GM19324 (cell line): ENCODE measurements around the gene SHMT1.
"Not testable (repeated sequence)": the region's sequence is repeated elsewhere in the genome, so short reads cannot be mapped to it uniquely, and the experiment has no call there.

Experiments
- ATAC-seq: cut with Tn5 transposase; IDR thresholded peaks from one replicate; pipeline ENCODE4 v1.9.1; 2021; ENCODE audit warnings: mild to moderate bottlenecking, moderate library complexity; ENCODE audit not compliant: unreplicated experiment, low FRiP score

The SHMT1 gene

GRCh38 chr17:18303206-18303605 lies 60.1 kb downstream of the SHMT1 start:
- ATAC-seq, result not testable (repeated sequence)

DNA sequence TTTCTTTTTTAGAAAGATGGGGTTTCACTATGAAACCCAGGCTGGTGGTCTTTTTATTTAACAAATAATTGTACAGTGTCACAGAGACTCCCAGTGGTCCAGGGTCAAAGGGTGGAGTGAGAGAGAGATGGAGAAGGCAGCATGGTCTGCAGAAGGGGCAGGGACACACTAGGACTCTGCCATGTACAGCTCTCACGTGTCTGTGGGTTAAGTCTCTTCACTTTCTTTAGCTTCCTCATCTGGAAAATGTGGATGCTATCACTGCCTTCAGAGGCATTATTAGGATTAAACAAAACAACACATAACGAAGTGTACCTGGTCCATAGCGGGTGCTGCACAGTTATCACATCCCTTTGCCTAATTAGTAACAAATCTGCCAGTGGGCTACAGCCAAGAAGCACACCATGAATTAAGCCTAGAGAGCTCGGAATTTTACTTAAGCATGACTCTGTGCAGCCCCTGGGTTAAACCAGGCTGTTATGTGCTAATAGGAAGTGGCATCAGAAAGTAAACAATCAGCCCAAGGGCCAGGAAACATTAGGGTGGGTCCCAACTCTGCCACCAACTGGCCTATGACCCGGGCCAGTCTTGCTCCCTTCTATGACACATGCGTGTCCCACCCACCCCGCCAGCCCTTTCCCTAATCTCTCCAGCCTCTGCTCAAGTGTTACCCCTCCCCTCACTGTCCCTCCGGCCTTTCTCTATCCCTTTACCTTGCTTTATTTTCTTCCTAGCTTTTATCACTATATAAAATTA lies 62.4 kb downstream of the SHMT1 start:
- ATAC-seq, result no peak

DNA sequence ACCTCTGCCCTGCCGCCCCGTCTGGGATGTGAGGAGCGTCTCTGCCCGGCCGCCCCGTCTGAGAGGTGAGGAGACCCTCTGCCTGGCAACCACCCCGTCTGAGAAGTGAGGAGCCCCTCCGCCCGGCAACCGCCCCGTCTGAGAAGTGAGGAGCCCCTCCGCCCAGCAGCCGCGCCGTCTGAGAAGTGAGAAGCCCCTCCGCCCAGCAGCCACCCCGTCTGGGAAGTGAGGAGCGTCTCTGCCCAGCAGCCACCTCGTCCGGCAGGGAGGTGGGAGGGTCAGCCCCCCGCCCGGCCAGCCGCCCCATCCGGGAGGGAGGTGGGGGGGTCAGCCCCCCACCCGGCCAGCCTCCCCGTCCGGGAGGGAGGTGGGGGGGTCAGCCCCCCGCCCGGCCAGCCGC lies 65.3 kb downstream of the SHMT1 start:
- ATAC-seq, result not testable (repeated sequence)

GRCh38 chr17:18291718-18292540 lies 71.4 kb downstream of the SHMT1 start:
- ATAC-seq, result no peak

DNA sequence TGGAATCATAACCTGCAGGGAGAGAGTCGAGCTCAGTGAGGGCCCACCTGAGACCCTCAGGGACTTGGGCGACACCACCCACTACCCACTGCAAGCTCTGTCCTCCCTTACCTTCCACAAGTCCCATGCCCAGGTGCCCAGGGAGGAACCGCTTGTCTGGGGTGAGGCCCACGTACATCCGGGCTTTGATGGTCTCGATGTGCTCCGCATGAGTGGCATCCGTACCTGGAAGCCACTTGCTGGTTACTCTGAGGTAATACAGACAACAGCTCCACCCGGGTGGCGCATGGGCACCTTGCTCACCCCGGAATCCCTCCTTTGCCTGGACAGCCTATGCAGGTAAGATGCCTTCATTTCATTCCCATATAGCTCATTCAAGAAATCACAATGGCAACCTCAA lies 78.1 kb downstream of the SHMT1 start:
- no peak for ATAC-seq

DNA sequence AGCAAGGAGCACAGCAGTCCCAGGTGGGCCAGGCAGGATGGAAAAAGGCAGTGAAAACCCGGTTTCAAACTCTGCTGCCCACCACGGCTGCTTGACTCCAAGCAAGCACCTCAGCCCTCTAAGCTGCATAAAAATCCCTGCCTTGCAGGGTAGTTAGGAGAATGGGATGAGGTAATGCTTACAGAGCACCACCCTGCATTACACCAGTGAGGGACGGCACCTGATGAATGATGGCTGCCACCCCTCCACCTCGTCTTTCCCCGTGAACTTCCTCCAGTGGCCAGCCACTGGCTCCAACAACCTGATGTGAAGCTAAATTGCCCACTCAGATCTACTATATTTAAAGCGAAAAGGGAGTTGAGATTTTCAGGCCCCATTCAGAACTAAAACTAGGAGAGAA lies 81.6 kb downstream of the SHMT1 start:
- ATAC-seq, result no peak

- ATAC-seq, result no peak
These were observed 82.5 kb downstream of the SHMT1 start for GRCh38 chr17:18280766-18281371.

DNA sequence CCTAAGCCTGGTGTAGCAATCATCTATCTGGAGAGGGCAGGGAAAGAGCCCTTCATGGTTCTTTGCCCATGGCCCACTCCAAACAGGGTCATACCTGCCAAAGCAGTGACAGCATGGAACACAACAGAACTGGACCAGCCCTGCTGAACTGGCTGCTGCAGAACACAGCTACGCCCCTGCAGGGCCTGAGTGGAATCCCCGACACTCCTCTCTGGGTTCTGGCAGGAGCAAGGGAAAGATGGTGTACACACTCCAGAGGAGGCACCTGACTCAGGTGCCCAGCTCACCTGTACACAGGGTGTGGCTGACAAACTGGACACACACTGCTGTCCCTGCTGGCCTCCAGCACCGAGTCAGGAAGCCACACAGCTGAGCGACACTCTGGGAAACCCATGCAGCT lies 83.1 kb downstream of the SHMT1 start:
- ATAC-seq, result no peak

GRCh38 chr17:18278867-18279266 lies 84.5 kb downstream of the SHMT1 start:
- ATAC-seq, result no peak
